Measurements from ENCODE around the gene STRA8. TPM values are rescaled to one million over a fixed set of nuclear protein-coding genes. Genes with fewer than 3 reads are reported as not detected.
"Not testable (repeated sequence)": the region's sequence is repeated elsewhere in the genome, so short reads cannot be mapped to it uniquely, and the experiment has no call there.

Gene STRA8
- total RNA-seq, 6 experiments from 2014 or later, result not detected

DNA sequence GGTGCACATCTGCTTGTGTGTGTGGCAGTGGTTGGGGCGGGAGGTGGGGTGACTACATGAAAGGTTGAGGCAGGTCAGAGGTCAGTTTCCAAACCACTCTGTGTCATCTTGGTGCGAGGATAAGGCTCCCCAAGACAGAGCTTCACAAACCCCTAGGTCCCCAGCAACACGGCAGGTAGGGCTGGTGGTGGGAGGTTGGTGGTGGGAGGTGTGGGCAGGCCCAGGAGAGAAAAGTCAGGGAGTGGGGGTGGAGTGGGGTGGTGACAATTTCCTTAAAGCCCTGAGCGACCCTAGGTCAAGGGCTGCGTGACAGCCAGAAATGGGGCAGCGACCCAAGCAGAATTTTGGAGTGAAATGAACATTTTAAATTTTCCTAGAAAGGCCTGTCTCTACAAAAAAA, 1.6 kb upstream of the STRA8 start:
- TF ChIP-seq, protein P1, sequence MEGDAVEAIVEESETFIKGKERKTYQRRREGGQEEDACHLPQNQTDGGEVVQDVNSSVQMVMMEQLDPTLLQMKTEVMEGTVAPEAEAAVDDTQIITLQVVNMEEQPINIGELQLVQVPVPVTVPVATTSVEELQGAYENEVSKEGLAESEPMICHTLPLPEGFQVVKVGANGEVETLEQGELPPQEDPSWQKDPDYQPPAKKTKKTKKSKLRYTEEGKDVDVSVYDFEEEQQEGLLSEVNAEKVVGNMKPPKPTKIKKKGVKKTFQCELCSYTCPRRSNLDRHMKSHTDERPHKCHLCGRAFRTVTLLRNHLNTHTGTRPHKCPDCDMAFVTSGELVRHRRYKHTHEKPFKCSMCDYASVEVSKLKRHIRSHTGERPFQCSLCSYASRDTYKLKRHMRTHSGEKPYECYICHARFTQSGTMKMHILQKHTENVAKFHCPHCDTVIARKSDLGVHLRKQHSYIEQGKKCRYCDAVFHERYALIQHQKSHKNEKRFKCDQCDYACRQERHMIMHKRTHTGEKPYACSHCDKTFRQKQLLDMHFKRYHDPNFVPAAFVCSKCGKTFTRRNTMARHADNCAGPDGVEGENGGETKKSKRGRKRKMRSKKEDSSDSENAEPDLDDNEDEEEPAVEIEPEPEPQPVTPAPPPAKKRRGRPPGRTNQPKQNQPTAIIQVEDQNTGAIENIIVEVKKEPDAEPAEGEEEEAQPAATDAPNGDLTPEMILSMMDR (IDR thresholded peaks at IDR 0.05), result no peak
- no peak for TF ChIP-seq POLR2A (IDR thresholded peaks at IDR 0.05)
- 85% methylated on average over 5 of the region's 6 CpGs for WGBS (ENCODE audit: insufficient coverage, low coverage, low lambda C conversion rate, missing lambda C conversion rate)
- no peaks in the 10 kb centered on the region for H3K36me3 ChIP-seq
- H3K4me1 ChIP-seq, result no peaks in the 10 kb centered on the region
- DNase-seq, result no peak
- no peaks in the 10 kb centered on the region for H3K27me3 ChIP-seq
- no peak overlapping the region for H3K27ac ChIP-seq
- ATAC-seq, result no peak
- no peaks in the 10 kb centered on the region for H3K9me3 ChIP-seq
- intact Hi-C loops (cut with DNase I), result no loop called here
- H3K4me3 ChIP-seq, result no peak overlapping the region

DNA sequence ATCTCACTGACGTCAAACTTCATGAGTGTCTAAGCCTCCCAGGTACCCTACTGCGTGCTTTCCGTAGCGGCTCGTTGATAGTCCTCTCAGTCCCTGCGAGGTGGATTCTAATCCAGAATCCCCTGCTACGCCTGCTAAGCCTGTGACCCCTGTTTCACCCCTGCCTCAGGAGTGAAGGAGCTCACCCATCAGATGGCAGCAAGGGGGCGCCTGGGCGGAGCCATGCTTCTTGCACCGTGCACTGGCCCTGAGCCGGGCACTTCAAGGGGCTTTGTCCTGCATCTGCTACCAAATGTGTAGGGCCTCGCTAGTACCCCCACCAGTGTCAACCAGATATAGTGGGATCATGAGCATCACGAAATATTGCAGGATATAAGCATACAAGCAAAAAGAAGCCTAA, 918 bp upstream of the STRA8 start:
- Histone ChIP-seq H3K4me3 (no peak overlapping the region), H3K4me1 (no peaks in the 10 kb centered on the region), H3K9me3 (no peaks in the 10 kb centered on the region), H3K36me3 (no peaks in the 10 kb centered on the region), H3K27ac (no peak overlapping the region), H3K27me3 (no peaks in the 10 kb centered on the region)
- no peak for TF ChIP-seq POLR2A (IDR thresholded peaks at IDR 0.05)
- TF ChIP-seq, protein P1 (IDR thresholded peaks at IDR 0.05), result peak in 2 of 4 donors; percentile 7 to 21
- ATAC-seq (no peak), DNase-seq (no peak)
- intact Hi-C loops (cut with DNase I), result no loop called here
- WGBS (ENCODE audit: insufficient coverage, low coverage, low lambda C conversion rate, missing lambda C conversion rate), result 91% methylated on average over 13 of the region's 13 CpGs

DNA sequence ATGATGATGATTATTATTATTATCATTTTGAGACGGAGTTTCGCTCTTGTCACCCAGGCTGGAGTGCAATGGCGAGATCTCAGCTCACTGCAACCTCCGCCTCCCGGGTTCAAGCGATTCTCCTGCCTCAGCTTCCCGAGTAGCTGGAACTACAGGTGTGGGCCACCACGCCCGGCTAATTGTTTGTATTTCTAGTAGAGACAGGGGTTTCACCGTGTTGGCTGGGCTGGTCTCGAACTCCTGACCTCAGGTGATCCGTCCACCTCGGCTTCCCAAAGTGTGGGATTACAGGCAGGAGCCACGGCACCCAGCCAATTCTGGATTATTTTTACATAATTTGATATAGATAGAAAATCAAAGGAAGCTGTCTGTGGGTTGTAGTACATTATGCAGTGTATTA, 457 bp downstream of the STRA8 start:
- ATAC-seq; H3K27ac ChIP-seq; DNase-seq; H3K9me3 ChIP-seq; H3K27me3 ChIP-seq; H3K4me3 ChIP-seq; H3K36me3 ChIP-seq; H3K4me1 ChIP-seq; intact Hi-C loops (cut with DNase I): not testable (repeated sequence)
- WGBS (ENCODE audit: insufficient coverage, low coverage, low lambda C conversion rate, missing lambda C conversion rate), result 67% methylated on average over 5 of the region's 14 CpGs

DNA sequence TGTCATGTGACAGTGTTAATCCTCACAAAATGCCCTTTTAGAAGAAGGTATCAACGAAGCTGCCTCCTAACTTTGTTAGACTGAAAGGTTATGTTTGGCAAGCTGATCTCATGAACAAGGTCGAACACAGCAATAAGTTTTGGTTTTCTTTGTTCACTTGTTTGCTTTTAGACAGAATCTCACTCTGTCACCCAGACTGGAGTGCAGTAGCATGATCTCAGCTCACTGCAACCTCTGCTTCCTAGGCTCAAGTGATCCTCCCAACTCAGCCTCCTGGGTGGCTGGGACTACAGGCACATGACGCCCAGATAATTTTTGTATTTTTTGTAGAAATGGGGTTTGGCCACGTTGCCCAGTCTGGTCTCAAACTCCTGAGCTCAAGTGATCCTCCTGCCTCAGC, 1.1 kb downstream of the STRA8 start:
- 52% methylated on average over 4 of the region's 4 CpGs for WGBS (ENCODE audit: insufficient coverage, low coverage, low lambda C conversion rate, missing lambda C conversion rate)
- DNase-seq, result no peak
- Histone ChIP-seq H3K36me3 (no peaks in the 10 kb centered on the region), H3K4me3 (no peak overlapping the region), H3K4me1 (no peaks in the 10 kb centered on the region), H3K27ac (no peak overlapping the region), H3K9me3 (no peaks in the 10 kb centered on the region), H3K27me3 (no peaks in the 10 kb centered on the region)
- ATAC-seq, result peak in 1 of 4 donors; percentile 57
- TF ChIP-seq POLR2A (IDR thresholded peaks at IDR 0.05), result no peak
- TF ChIP-seq, protein P1 (IDR thresholded peaks at IDR 0.05), result no peak
- intact Hi-C loops (cut with DNase I), result no loop called here

DNA sequence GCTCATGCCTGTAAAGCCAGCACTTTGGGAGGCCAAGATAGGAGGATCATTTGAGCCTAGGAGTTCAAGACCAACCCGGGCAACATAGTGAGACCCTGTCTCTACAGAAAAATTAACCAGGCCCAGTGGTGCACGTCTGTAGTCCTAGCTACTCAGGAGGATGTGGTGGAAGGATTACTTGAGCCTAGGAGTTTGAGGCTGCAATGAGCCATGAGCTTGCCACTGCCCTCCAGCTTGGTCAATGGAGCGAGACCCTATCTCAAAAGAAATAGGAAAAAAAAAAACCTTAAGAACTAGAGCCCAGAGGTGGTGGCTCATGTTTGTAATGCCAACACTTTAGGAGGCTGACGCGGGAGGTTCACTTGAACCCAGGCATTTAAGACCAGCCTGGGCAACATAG, 2.2 kb downstream of the STRA8 start:
- Histone ChIP-seq H3K4me3 (no peak overlapping the region), H3K36me3 (no peaks in the 10 kb centered on the region), H3K27me3 (no peaks in the 10 kb centered on the region), H3K9me3 (no peaks in the 10 kb centered on the region), H3K27ac (no peak overlapping the region), H3K4me1 (no peaks in the 10 kb centered on the region)
- TF ChIP-seq POLR2A (IDR thresholded peaks at IDR 0.05), result no peak
- TF ChIP-seq, protein P1 (IDR thresholded peaks at IDR 0.05), result no peak
- DNase-seq (no peak), ATAC-seq (no peak)
- intact Hi-C loops (cut with DNase I), result no loop called here
- WGBS (ENCODE audit: insufficient coverage, low coverage, low lambda C conversion rate, missing lambda C conversion rate), result 100% methylated on average over 4 of the region's 5 CpGs

Data from right lobe of liver (tissue), 6 donors.